Thoracic aorta (tissue), 2 donors: ENCODE measurements around the gene SPATA13. TPM values are rescaled to one million over a fixed set of nuclear protein-coding genes. Genes with fewer than 3 reads are reported as not detected.

Experiments
- ATAC-seq: fragments of 150-250 bp; one replicate; pipeline ENCODE4 v1.8.0; 2017; ENCODE audit warnings: low read depth; ENCODE audit not compliant: insufficient number of reproducible peaks, low FRiP score
- DNase-seq: peaks from one replicate; pipeline ENCODE4 v3.0.0-alpha.2; 2020; ENCODE audit warnings: low spot score
- H3K27ac ChIP-seq, 2 donors: fragments of 200-600 bp; sonication (generic); 1 replicate in 1 of 2; 2 replicates in 1 of 2; pipeline ENCODE4 v1.5.1; 2016; ENCODE audit warnings: mild to moderate bottlenecking in 2 of 2, moderate library complexity in 2 of 2
- H3K27me3 ChIP-seq: fragments of 200-600 bp; sonication (generic); replicated peaks from 2 replicates; pipeline ENCODE4 v1.6.0; 2016; ENCODE audit warnings: mild to moderate bottlenecking; ENCODE audit not compliant: insufficient read depth
- H3K36me3 ChIP-seq: fragments of 200-600 bp; sonication (generic); one replicate; pipeline ENCODE4 v1.5.1; 2016
- H3K4me1 ChIP-seq, 2 donors: fragments of 200-600 bp; sonication (generic); 1 replicate in 1 of 2; 2 replicates in 1 of 2; pipeline versions ENCODE4 v1.5.1 to v1.6.0; 2016; ENCODE audit warnings: low read depth in 2 of 2, mild to moderate bottlenecking in 1 of 2; ENCODE audit not compliant: control insufficient read depth in 1 of 2
- H3K4me3 ChIP-seq: fragments of 200-600 bp; sonication (generic); 2 replicates; pipeline ENCODE4 v1.5.1; 2016; ENCODE audit warnings: mild to moderate bottlenecking
- H3K9me3 ChIP-seq: fragments of 200-600 bp; sonication (generic); 2 replicates; pipeline ENCODE4 v1.5.1; 2016
- total RNA-seq, 2 donors: library from RNA; depleted of rRNA; stranded (reverse); fragments of >200 nt; gene quantifications; one replicate each; pipeline versions ENCODE4 v1.1.0 to v1.2.3, GENCODE V29; 2016
- TF ChIP-seq, protein P1 (sequence below): fragments of 200-600 bp; sonication (generic); IDR thresholded peaks from one replicate; pipeline ENCODE4 v1.5.1; 2019; ENCODE audit warnings: antibody characterized with exemption

SPATA13 gene
- total RNA-seq, 2 donors from 2014 or later = 14.5 to 33.4 TPM

DNA sequence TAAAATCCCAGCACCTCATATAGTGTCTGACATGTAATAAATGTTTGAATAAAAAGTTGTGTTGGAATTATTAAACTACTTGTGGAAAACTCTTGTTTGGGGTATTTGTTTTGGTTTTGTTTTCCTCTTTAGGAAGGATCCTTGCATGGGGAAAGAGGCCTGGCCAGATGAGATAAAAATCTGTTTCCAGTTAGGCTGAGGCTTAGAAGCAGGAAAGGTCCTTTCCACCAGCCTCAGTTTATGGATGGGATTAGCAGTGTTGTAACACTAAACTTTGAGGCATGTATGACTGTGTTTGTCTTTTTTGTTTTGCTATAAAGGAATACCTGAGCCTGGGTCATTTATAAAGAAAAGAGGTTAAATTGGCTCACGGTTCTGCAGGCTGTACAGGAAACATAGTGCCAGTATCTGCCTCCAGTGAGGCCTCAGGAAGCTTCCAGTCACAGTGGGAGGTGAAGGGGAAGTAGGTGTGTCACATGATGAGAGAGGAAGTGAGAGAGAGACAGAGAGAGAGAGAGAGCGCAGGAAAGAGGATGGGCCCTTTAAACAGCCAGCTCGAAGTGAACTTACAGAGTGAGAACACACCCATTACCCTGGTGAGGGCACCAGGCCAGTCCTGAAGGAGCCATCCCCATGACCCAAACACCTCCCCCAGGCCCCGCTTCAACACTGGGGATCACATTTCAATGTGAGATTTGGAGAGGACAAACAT is 21.6 kb downstream of the SPATA13 start:
- Histone ChIP-seq H3K27ac (no peak overlapping the region), H3K4me1 (no peaks in the 10 kb centered on the region), H3K36me3 (no peaks in the 10 kb centered on the region), H3K27me3 (no peaks in the 10 kb centered on the region), H3K4me3 (no peak overlapping the region), H3K9me3 (no peaks in the 10 kb centered on the region)
- DNase-seq = no peak
- TF ChIP-seq, protein P1, sequence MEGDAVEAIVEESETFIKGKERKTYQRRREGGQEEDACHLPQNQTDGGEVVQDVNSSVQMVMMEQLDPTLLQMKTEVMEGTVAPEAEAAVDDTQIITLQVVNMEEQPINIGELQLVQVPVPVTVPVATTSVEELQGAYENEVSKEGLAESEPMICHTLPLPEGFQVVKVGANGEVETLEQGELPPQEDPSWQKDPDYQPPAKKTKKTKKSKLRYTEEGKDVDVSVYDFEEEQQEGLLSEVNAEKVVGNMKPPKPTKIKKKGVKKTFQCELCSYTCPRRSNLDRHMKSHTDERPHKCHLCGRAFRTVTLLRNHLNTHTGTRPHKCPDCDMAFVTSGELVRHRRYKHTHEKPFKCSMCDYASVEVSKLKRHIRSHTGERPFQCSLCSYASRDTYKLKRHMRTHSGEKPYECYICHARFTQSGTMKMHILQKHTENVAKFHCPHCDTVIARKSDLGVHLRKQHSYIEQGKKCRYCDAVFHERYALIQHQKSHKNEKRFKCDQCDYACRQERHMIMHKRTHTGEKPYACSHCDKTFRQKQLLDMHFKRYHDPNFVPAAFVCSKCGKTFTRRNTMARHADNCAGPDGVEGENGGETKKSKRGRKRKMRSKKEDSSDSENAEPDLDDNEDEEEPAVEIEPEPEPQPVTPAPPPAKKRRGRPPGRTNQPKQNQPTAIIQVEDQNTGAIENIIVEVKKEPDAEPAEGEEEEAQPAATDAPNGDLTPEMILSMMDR = no peak
- no peak for ATAC-seq

DNA sequence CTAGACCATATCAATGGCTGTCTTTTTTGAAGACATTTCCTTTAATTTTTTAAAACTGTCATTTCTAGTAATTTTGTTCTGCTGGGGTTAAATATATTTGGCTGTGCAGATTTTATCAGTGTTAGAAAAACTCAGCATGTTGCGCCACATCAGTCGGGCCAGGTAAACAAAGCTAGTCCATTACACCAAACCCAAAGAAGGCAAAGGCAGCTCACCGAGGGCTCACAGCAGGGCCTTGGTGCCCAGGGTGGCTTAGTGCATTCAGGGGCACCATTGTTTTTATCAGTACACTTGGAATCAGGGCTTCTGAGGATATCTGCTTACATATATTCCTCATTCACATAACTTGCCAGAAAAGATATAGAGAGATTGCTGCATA is 22.2 kb downstream of the SPATA13 start:
- no peaks in the 10 kb centered on the region for H3K9me3 ChIP-seq
- no peak overlapping the region for H3K4me3 ChIP-seq
- no peak overlapping the region for H3K27ac ChIP-seq
- H3K36me3 ChIP-seq = no peaks in the 10 kb centered on the region
- H3K27me3 ChIP-seq = no peaks in the 10 kb centered on the region
- TF ChIP-seq, protein P1 = no peak
- H3K4me1 ChIP-seq = no peaks in the 10 kb centered on the region
- ATAC-seq (no peak), DNase-seq (no peak)

DNA sequence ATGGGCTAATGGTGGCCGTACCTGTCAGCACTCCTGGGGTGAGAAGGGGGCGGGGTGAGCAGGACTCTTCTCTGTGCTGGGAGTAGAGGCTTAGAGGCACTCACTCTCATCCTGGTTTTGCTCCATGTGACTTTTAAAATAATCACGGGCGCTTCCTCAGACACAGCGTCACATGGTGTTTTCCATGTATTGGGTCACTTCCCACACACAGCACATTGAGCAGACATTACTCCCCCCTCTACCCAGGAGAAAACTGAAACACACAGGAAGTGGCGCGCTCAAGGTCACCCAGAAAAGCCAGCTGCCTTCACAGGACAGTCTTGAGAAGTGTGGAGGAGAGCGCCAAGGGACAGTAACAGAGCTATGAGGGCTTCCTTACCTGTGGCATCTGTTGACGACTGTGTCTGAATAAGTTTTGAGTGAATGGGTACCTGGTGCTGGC is 23.2 kb downstream of the SPATA13 start:
- TF ChIP-seq, protein P1 = no peak
- Histone ChIP-seq H3K4me1 (no peaks in the 10 kb centered on the region), H3K36me3 (no peaks in the 10 kb centered on the region), H3K9me3 (no peaks in the 10 kb centered on the region), H3K27ac (no peak overlapping the region), H3K4me3 (no peak overlapping the region), H3K27me3 (no peaks in the 10 kb centered on the region)
- no peak for ATAC-seq
- DNase-seq = no peak

DNA sequence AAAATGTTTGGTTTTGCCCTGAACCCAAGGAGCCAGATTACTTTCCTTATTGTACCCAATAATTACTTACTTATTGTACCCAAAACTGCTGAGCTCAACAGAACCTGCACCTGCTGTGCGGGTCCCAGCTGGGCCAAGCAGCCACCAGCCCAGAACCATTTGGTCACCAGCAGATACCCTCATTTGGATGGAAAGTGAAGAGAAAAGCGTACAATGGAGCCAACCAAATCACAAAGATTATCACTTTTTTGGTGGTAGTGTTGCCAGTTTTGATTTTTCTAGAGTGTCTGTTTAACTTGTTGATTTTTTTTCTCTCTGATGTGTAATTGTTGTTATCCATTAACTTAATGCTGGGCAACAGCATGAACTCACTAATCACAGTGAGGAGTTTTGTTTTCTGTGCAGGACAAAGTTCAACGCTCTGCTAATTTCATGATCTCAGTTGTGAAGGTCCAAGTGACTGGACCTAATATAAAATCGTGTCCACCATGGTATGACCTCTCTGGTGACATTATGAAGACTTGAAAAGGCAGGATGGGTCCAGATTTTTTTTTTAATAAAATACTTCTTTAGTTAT is 23.8 kb downstream of the SPATA13 start:
- no peak for DNase-seq
- ATAC-seq = no peak
- Histone ChIP-seq H3K27me3 (no peaks in the 10 kb centered on the region), H3K9me3 (no peaks in the 10 kb centered on the region), H3K27ac (no peak overlapping the region), H3K4me3 (no peak overlapping the region), H3K4me1 (no peaks in the 10 kb centered on the region), H3K36me3 (no peaks in the 10 kb centered on the region)
- TF ChIP-seq, protein P1 = no peak

DNA sequence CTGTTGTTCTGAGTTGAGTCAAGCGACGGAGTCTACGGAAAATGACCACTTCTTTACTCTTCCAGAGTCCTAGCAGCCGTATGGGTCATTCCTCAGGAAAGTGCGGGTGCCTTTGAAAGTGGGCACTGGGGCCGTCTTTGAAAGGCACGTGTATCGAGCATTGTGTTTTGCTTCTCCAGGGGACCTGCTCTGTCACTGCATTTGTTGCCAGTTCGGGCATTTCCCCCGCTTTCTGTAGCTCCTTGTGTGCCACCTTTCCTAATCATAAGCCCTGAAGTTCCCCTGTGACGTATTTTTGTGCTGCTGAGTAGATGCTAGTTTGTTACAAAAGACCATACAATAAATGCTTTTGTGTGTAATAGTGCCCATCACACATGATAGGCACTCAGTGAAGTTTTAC is 24.4 kb downstream of the SPATA13 start:
- Histone ChIP-seq H3K9me3 (no peaks in the 10 kb centered on the region), H3K27ac (no peak overlapping the region), H3K36me3 (no peaks in the 10 kb centered on the region), H3K4me3 (no peak overlapping the region), H3K27me3 (no peaks in the 10 kb centered on the region), H3K4me1 (no peaks in the 10 kb centered on the region)
- TF ChIP-seq, protein P1 = no peak
- no peak for DNase-seq
- ATAC-seq = no peak
